A673 (cell line): ENCODE results near the gene CEBPA. TPM values are rescaled to one million over a fixed set of nuclear protein-coding genes. Genes with fewer than 3 reads are reported as not detected.

ENCODE experiments used
- BruUV-seq: library from RNA; stranded (reverse); fragments of 400-500 nt; replicated peaks from 2 replicates; lab custom pipeline; 2021; lab: Mats Ljungman, UMichigan
- CTCF ChIA-PET: fragments of 300-600 bp; sonication (Branson Sonifier 250); formaldehyde crosslinking; loops from one replicate; lab custom pipeline; 2022; ENCODE audit warnings: antibody characterized with exemption; lab: Charles Lee
- POLR2A ChIA-PET: fragments of 300-600 bp; sonication (Branson Sonifier 250); formaldehyde crosslinking; loops from one replicate; lab custom pipeline; 2022; ENCODE audit warnings: antibody characterized with exemption; ENCODE audit not compliant: low non-redundant PET; lab: Charles Lee
- DNase-seq: peaks from one replicate; pipeline ENCODE4 v3.0.0-alpha.2; 2015; ENCODE audit warnings: low spot score
- H3K27ac ChIP-seq: fragments of 200-600 bp; sonication (generic); 2 replicates; pipeline ENCODE4 v1.5.1; 2016; ENCODE audit warnings: mixed run types, low read depth, mild to moderate bottlenecking, mixed read lengths, antibody characterized with exemption, low read length; ENCODE audit not compliant: poor library complexity, severe bottlenecking
- H3K27me3 ChIP-seq: fragments of 200-600 bp; sonication (generic); replicated peaks from 2 replicates; pipeline ENCODE4 v1.6.1; 2017; ENCODE audit warnings: mixed run types, low read depth, mild to moderate bottlenecking, mixed read lengths, antibody characterized with exemption, low read length; ENCODE audit not compliant: insufficient read depth, poor library complexity
- H3K36me3 ChIP-seq: fragments of 200-600 bp; sonication (generic); 2 replicates; pipeline ENCODE4 v1.6.1; 2016; ENCODE audit warnings: mixed run types, mild to moderate bottlenecking, mixed read lengths, antibody characterized with exemption, low read length; ENCODE audit not compliant: insufficient read depth, poor library complexity, severe bottlenecking
- H3K4me1 ChIP-seq: fragments of 200-600 bp; sonication (generic); 2 replicates; pipeline ENCODE4 v1.6.1; 2017; ENCODE audit warnings: mixed run types, mild to moderate bottlenecking, mixed read lengths, antibody characterized with exemption, low read length; ENCODE audit not compliant: insufficient read depth, poor library complexity, severe bottlenecking
- H3K4me3 ChIP-seq: fragments of 200-600 bp; sonication (generic); 2 replicates; pipeline ENCODE4 v1.5.1; 2016; ENCODE audit warnings: low read depth, mixed run types, mild to moderate bottlenecking, mixed read lengths, low read length; ENCODE audit not compliant: poor library complexity, severe bottlenecking
- H3K9me3 ChIP-seq: fragments of 200-600 bp; sonication (generic); 2 replicates; pipeline ENCODE4 v1.6.1; 2016; ENCODE audit warnings: mixed run types, low read depth, mild to moderate bottlenecking, mixed read lengths, antibody characterized with exemption, low read length; ENCODE audit not compliant: poor library complexity, severe bottlenecking
- EZH2 ChIP-seq: fragments of 200-600 bp; sonication (generic); IDR thresholded peaks from 2 replicates; pipeline ENCODE4 v1.6.1; 2017; ENCODE audit warnings: borderline replicate concordance, low read depth, mild to moderate bottlenecking, mixed read lengths, antibody characterized with exemption, low read length; ENCODE audit not compliant: poor library complexity, severe bottlenecking
- intact Hi-C: fragments of 100-400 bp; cut with micrococcal nuclease; formaldehyde crosslinking; loops from one replicate; pipeline ENCODE4 v1.10.0; 2022; ENCODE audit not compliant: unreplicated experiment
- total RNA-seq: library from RNA; stranded (reverse); gene quantifications from 2 replicates; pipeline ENCODE4 v1.2.3, GENCODE V29; 2021
- TF ChIP-seq, protein P1 (sequence below): fragments of 300-800, 200-600 bp; sonication (generic); conservative IDR thresholded peaks from 2 replicates; pipeline ENCODE4 v1.5.1; 2017; ENCODE audit warnings: low read depth, mild to moderate bottlenecking, antibody characterized with exemption, low read length, moderate library complexity, mixed read lengths

CEBPA gene
- total RNA-seq, 1 experiment from 2014 or later = 1.4 TPM

GRCh38 chr19:33289261-33289660 is 13.1 kb downstream of the CEBPA start:
- Histone ChIP-seq H3K4me1 (peaks cover 17% of the 10 kb centered on the region), H3K27me3 (no peaks in the 10 kb centered on the region), H3K9me3 (no peaks in the 10 kb centered on the region), H3K27ac (no peak overlapping the region), H3K4me3 (no peak overlapping the region), H3K36me3 (no peaks in the 10 kb centered on the region)
- intact Hi-C loops = no loop called here
- no TSS peak for BruUV-seq
- DNase-seq = no peak
- ChIA-PET POLR2A (no interaction called here), CTCF (no interaction called here)
- TF ChIP-seq, protein P1, sequence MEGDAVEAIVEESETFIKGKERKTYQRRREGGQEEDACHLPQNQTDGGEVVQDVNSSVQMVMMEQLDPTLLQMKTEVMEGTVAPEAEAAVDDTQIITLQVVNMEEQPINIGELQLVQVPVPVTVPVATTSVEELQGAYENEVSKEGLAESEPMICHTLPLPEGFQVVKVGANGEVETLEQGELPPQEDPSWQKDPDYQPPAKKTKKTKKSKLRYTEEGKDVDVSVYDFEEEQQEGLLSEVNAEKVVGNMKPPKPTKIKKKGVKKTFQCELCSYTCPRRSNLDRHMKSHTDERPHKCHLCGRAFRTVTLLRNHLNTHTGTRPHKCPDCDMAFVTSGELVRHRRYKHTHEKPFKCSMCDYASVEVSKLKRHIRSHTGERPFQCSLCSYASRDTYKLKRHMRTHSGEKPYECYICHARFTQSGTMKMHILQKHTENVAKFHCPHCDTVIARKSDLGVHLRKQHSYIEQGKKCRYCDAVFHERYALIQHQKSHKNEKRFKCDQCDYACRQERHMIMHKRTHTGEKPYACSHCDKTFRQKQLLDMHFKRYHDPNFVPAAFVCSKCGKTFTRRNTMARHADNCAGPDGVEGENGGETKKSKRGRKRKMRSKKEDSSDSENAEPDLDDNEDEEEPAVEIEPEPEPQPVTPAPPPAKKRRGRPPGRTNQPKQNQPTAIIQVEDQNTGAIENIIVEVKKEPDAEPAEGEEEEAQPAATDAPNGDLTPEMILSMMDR = no peak

DNA sequence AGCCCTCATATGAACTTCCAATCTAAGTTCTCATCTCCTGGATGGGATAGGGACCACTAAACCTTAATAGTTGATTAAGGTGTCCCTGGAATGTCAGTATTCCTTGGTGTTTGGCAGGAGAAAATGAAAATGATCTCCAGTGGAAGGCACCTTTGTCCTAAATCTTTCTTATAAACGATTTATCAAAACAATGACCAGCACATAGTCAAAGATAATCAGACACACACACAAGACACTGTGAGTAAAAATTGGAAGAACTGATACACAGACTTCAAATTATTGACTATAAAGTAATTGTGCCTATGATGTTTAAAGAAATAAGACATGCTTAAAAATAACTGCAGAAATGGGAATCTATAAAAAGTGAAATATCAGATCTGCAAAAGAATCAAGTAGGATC is 13.7 kb downstream of the CEBPA start:
- H3K27me3 ChIP-seq = no peaks in the 10 kb centered on the region
- H3K36me3 ChIP-seq = no peaks in the 10 kb centered on the region
- ChIA-PET CTCF (no interaction called here), POLR2A (no interaction called here)
- DNase-seq = no peak
- H3K9me3 ChIP-seq = no peaks in the 10 kb centered on the region
- intact Hi-C loops = no loop called here
- no peak for TF ChIP-seq EZH2
- TF ChIP-seq, protein P1 = no peak
- no peak overlapping the region for H3K4me3 ChIP-seq
- BruUV-seq = no TSS peak
- H3K4me1 ChIP-seq = peaks cover 15% of the 10 kb centered on the region
- no peak overlapping the region for H3K27ac ChIP-seq

DNA sequence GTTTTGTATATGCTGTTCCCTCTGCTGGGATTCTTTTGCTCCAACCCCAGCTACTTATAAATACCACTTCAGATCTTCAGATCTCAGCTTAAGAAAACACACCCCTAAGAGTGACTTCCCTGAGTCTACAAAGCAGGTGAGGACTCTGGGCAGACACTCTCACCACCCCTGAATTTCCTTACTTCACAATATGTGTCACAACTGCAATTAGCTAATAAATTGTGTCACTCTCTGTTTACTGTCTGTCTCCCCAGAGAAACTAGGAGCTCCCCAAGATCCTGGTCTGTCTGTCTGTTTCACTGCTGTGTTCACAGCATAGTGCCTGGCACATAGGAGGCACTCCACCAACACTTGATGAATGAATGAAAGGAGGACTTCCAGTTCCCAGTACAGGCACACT is 14.4 kb downstream of the CEBPA start:
- BruUV-seq = no TSS peak
- CTCF ChIA-PET = no interaction called here
- intact Hi-C loops = no loop called here

More for the DNA sequence above, 14.4 kb downstream of the CEBPA start:
- TF ChIP-seq EZH2 = no peak
- TF ChIP-seq, protein P1 = no peak
- POLR2A ChIA-PET = no interaction called here
- no peaks in the 10 kb centered on the region for H3K36me3 ChIP-seq
- H3K9me3 ChIP-seq = no peaks in the 10 kb centered on the region
- H3K4me3 ChIP-seq = no peak overlapping the region
- H3K4me1 ChIP-seq = peaks cover 8% of the 10 kb centered on the region
- no peak overlapping the region for H3K27ac ChIP-seq
- H3K27me3 ChIP-seq = no peaks in the 10 kb centered on the region
- no peak for DNase-seq
